PC-9 (cell line): ENCODE data around the gene NCK1. TPM values are rescaled to one million over a fixed set of nuclear protein-coding genes. Genes with fewer than 3 reads are reported as not detected.
"Not testable (repeated sequence)": the region's sequence is repeated elsewhere in the genome, so short reads cannot be mapped to it uniquely, and the experiment has no call there.

Experiments
- BruUV-seq: library from RNA; stranded (reverse); fragments of 400-500 nt; replicated peaks from 2 replicates; lab custom pipeline; 2021; lab: Mats Ljungman, UMichigan
- CTCF ChIA-PET: fragments of 300-600 bp; sonication (Branson Sonifier 250); formaldehyde crosslinking; loops from one replicate; lab custom pipeline; 2022; ENCODE audit warnings: antibody characterized with exemption; lab: Charles Lee
- POLR2A ChIA-PET: fragments of 300-600 bp; sonication (Branson Sonifier 250); formaldehyde crosslinking; loops from one replicate; lab custom pipeline; 2022; ENCODE audit warnings: antibody characterized with exemption; ENCODE audit not compliant: unreplicated experiment; lab: Charles Lee
- DNase-seq, 2 experiments: peaks; one replicate each; pipeline versions ENCODE4 v3.0.0 to v3.0.0-alpha.2; 2015 to 2022; ENCODE audit warnings: mixed read lengths in 1 of 2
- H2AFZ ChIP-seq: fragments of 200-600 bp; sonication (generic); 2 replicates; pipeline ENCODE4 v1.8.1; 2017; ENCODE audit warnings: antibody characterized with exemption
- H3F3A ChIP-seq: fragments of 200-600 bp; sonication (generic); 2 replicates; pipeline ENCODE4 v1.8.1; 2017; ENCODE audit warnings: antibody characterized with exemption, mild to moderate bottlenecking, low read depth; ENCODE audit not compliant: insufficient read depth
- H3K27ac ChIP-seq: fragments of 200-600 bp; sonication (generic); 2 replicates; pipeline ENCODE4 v1.6.1; 2016; ENCODE audit warnings: mixed run types
- H3K27me3 ChIP-seq: fragments of 200-600 bp; sonication (generic); 2 replicates; pipeline ENCODE4 v1.6.1; 2016; ENCODE audit warnings: low read depth, mixed run types; ENCODE audit not compliant: insufficient read depth
- H3K36me3 ChIP-seq: fragments of 200-600 bp; sonication (generic); 2 replicates; pipeline ENCODE4 v1.6.1; 2016; ENCODE audit warnings: low read depth, mixed run types
- H3K4me1 ChIP-seq: fragments of 200-600 bp; sonication (generic); replicated peaks from 2 replicates; pipeline ENCODE4 v1.6.1; 2016; ENCODE audit warnings: mixed run types; ENCODE audit not compliant: insufficient read depth
- H3K4me2 ChIP-seq: fragments of 200-600 bp; sonication (generic); 2 replicates; pipeline ENCODE4 v1.6.1; 2017; ENCODE audit warnings: mixed run types
- H3K4me3 ChIP-seq: fragments of 200-600 bp; sonication (generic); 2 replicates; pipeline ENCODE4 v1.6.1; 2016; ENCODE audit warnings: mixed run types
- H3K79me2 ChIP-seq: fragments of 200-600 bp; sonication (generic); 2 replicates; pipeline ENCODE4 v1.6.1; 2017; ENCODE audit warnings: low read depth, mixed run types
- H3K9me2 ChIP-seq: fragments of 200-600 bp; sonication (generic); 2 replicates; pipeline ENCODE4 v1.8.1; 2017; ENCODE audit warnings: mild to moderate bottlenecking; ENCODE audit not compliant: insufficient read depth
- H3K9me3 ChIP-seq: fragments of 200-600 bp; sonication (generic); 2 replicates; pipeline ENCODE4 v1.8.1; 2016; ENCODE audit warnings: low read depth; ENCODE audit not compliant: insufficient read depth
- H4K20me1 ChIP-seq: fragments of 200-600 bp; sonication (generic); 2 replicates; pipeline ENCODE4 v1.8.1; 2017; ENCODE audit not compliant: insufficient read depth
- CTCF ChIP-seq: fragments of 200-600 bp; sonication (generic); conservative IDR thresholded peaks from 2 replicates; pipeline ENCODE4 v1.6.1; 2017; ENCODE audit warnings: mixed run types, antibody characterized with exemption, mild to moderate bottlenecking, moderate library complexity
- EZH2 ChIP-seq: fragments of 200-600 bp; sonication (generic); IDR thresholded peaks from 2 replicates; pipeline ENCODE4 v1.8.0; 2017; ENCODE audit warnings: antibody characterized with exemption, low read depth
- intact Hi-C: fragments of 100-400 bp; cut with micrococcal nuclease; formaldehyde crosslinking; loops from one replicate; pipeline ENCODE4 v1.10.0; 2022; ENCODE audit not compliant: unreplicated experiment
- total RNA-seq: library from RNA; stranded (reverse); gene quantifications from 2 replicates; pipeline ENCODE4 v1.2.3, GENCODE V29; 2021

NCK1 gene
- total RNA-seq, 1 experiment from 2014 or later, result 42.7 TPM

GRCh38 chr3:136962927-136963326 lies 100.9 kb downstream of the NCK1 start:
- BruUV-seq, result no TSS peak
- CTCF ChIA-PET, result interaction anchor here (0.6 to 0.8 kb wide), 3 partner anchors 9 to 888 kb away, joined by 3 to 7 read pairs (median 5); no protein-coding TSS in a partner anchor

GRCh38 chr3:136969539-136969938 lies 107.5 kb downstream of the NCK1 start:
- not testable (repeated sequence) for BruUV-seq

More at GRCh38 chr3:136962927-136963326, 100.9 kb downstream of the NCK1 start:
- H3K4me2 ChIP-seq, result no peak overlapping the region
- H3K4me1 ChIP-seq, result peaks cover 35% of the 10 kb centered on the region
- DNase-seq, result peak in 1 of 2 experiments; percentile 56
- no peaks in the 10 kb centered on the region for H3K9me3 ChIP-seq
- no peak overlapping the region for H3K27ac ChIP-seq
- no peaks in the 10 kb centered on the region for H4K20me1 ChIP-seq
- no peaks in the 10 kb centered on the region for H3K79me2 ChIP-seq
- no peak overlapping the region for H2AFZ ChIP-seq
- intact Hi-C loops, result loop anchor here (5.0 kb wide), 1 partner anchor 34 kb away; no protein-coding TSS in a partner anchor
- TF ChIP-seq EZH2 (no peak), CTCF (no peak)
- no peaks in the 10 kb centered on the region for H3K27me3 ChIP-seq
- POLR2A ChIA-PET, result no interaction called here
- H3F3A ChIP-seq, result peaks cover 35% of the 10 kb centered on the region
- H3K9me2 ChIP-seq, result no peaks in the 10 kb centered on the region
- 0 out of 2 replicates have a peak, but pooled peaks cover 4% of the 10 kb centered on the region for H3K36me3 ChIP-seq
- H3K4me3 ChIP-seq, result no peak overlapping the region

GRCh38 chr3:136973352-136973751 lies 111.3 kb downstream of the NCK1 start:
- Histone ChIP-seq H3K36me3 (no peaks in the 10 kb centered on the region), H3K79me2 (no peaks in the 10 kb centered on the region), H2AFZ (no peak overlapping the region), H3K9me2 (no peaks in the 10 kb centered on the region), H3F3A (no peaks in the 10 kb centered on the region), H3K9me3 (no peaks in the 10 kb centered on the region), H3K27me3 (no peaks in the 10 kb centered on the region), H3K4me2 (no peak overlapping the region), H3K27ac (no peak overlapping the region), H4K20me1 (no peaks in the 10 kb centered on the region), H3K4me1 (no peaks in the 10 kb centered on the region), H3K4me3 (no peak overlapping the region)
- POLR2A ChIA-PET, result no interaction called here
- BruUV-seq, result no TSS peak
- DNase-seq, result no peak
- intact Hi-C loops, result no loop called here
- CTCF ChIA-PET, result no interaction called here
- TF ChIP-seq CTCF (no peak), EZH2 (no peak)

More at GRCh38 chr3:136969539-136969938, 107.5 kb downstream of the NCK1 start:
- DNase-seq, H3K4me1 ChIP-seq, H3K79me2 ChIP-seq, H3K9me2 ChIP-seq, CTCF ChIA-PET, H3K4me3 ChIP-seq, H3K9me3 ChIP-seq, H3F3A ChIP-seq, H4K20me1 ChIP-seq, POLR2A ChIA-PET, H3K27me3 ChIP-seq, H2AFZ ChIP-seq, intact Hi-C loops, H3K27ac ChIP-seq, H3K4me2 ChIP-seq, H3K36me3 ChIP-seq: not testable (repeated sequence)

GRCh38 chr3:136974670-136975069 lies 112.7 kb downstream of the NCK1 start:
- no peaks in the 10 kb centered on the region for H3K36me3 ChIP-seq
- intact Hi-C loops, result no loop called here

More at GRCh38 chr3:136974670-136975069, 112.7 kb downstream of the NCK1 start:
- no peaks in the 10 kb centered on the region for H3K9me3 ChIP-seq
- no peak overlapping the region for H3K27ac ChIP-seq
- H3K79me2 ChIP-seq, result no peaks in the 10 kb centered on the region
- no peak for DNase-seq
- H3K4me1 ChIP-seq, result no peaks in the 10 kb centered on the region
- H4K20me1 ChIP-seq, result no peaks in the 10 kb centered on the region
- BruUV-seq, result no TSS peak
- CTCF ChIA-PET, result no interaction called here
- H3F3A ChIP-seq, result no peaks in the 10 kb centered on the region
- H3K4me2 ChIP-seq, result no peak overlapping the region
- POLR2A ChIA-PET, result no interaction called here
- TF ChIP-seq EZH2 (no peak), CTCF (no peak)
- H2AFZ ChIP-seq, result no peak overlapping the region
- H3K4me3 ChIP-seq, result no peak overlapping the region
- no peaks in the 10 kb centered on the region for H3K9me2 ChIP-seq
- H3K27me3 ChIP-seq, result no peaks in the 10 kb centered on the region
